HCT116 (cell line): ENCODE data around the gene TDG. TPM values are rescaled to one million over a fixed set of nuclear protein-coding genes. Genes with fewer than 3 reads are reported as not detected.

Source experiments
- ATAC-seq: fragments of 200-7000 bp; cut with Tn5 transposase; 2 replicates; pipeline ENCODE4 v1.9.1; 2020; ENCODE audit warnings: mild to moderate bottlenecking, moderate library complexity
- BruUV-seq: library from RNA; stranded (reverse); fragments of 400-500 nt; replicated peaks from 2 replicates; lab custom pipeline; 2021; lab: Mats Ljungman, UMichigan
- CTCF ChIA-PET: fragments of 300-600 bp; sonication (Branson Sonifier 250); formaldehyde crosslinking; loops from one replicate; lab custom pipeline; 2021; ENCODE audit warnings: antibody characterized with exemption; lab: Charles Lee
- POLR2A ChIA-PET: fragments of 300-600, 350-600 bp; sonication (Branson Sonifier 250); formaldehyde crosslinking; loops from one replicate; lab custom pipeline; 2021; ENCODE audit warnings: antibody characterized with exemption; lab: Charles Lee
- RAD21 ChIA-PET, 2 experiments: fragments of 300-600 bp; sonication (Branson Sonifier 250); formaldehyde crosslinking; loops; one replicate each; lab custom pipeline; 2023; ENCODE audit warnings: low total read pairs in 2 of 2; ENCODE audit not compliant: uncharacterized antibody in 2 of 2, unreplicated experiment in 2 of 2, low non-redundant PET in 1 of 2; lab: Charles Lee
- DNase-seq: peaks from one replicate; pipeline ENCODE4 v3.0.0-alpha.2; 2010; ENCODE audit warnings: low read depth, low spot score
- H2AFZ ChIP-seq: fragments of 200-600 bp; shearing (Covaris generic), sonication (generic); 2 replicates; pipeline ENCODE4 v1.6.1; 2017; ENCODE audit warnings: low read depth, mixed run types, mixed read lengths, antibody characterized with exemption, low read length; ENCODE audit not compliant: poor library complexity, severe bottlenecking
- H3K27ac ChIP-seq: 2 replicates; pipeline ENCODE4 v1.5.1; 2012; ENCODE audit warnings: low read depth, low read length
- H3K27me3 ChIP-seq: fragments of 200-600 bp; sonication (generic); 2 replicates; pipeline ENCODE4 v1.6.1; 2016; ENCODE audit warnings: mixed run types, low read length, mixed read lengths; ENCODE audit not compliant: insufficient read depth
- H3K36me3 ChIP-seq, 2 experiments: fragments of 200-500 bp in 1 of 2; fragments of 200-600 bp in 1 of 2; sonication (Bioruptor generic) in 1 of 2; sonication (generic) in 1 of 2; 2 replicates each; pipeline versions ENCODE4 v1.5.1 to v1.6.1; 2014 to 2016; ENCODE audit warnings: low read length in 2 of 2, inconsistent platforms in 1 of 2, mixed read lengths in 1 of 2, mixed run types in 1 of 2; ENCODE audit not compliant: insufficient read depth in 2 of 2, control insufficient read depth in 1 of 2
- H3K4me1 ChIP-seq, 2 experiments: fragments of 200-600 bp in 1 of 2; sonication (generic) in 1 of 2; 2 replicates each; pipeline versions ENCODE4 v1.5.1 to v1.6.1; 2012 to 2017; ENCODE audit warnings: low read length in 2 of 2, inconsistent platforms in 1 of 2, mild to moderate bottlenecking in 1 of 2, mixed read lengths in 1 of 2, mixed run types in 1 of 2, moderate library complexity in 1 of 2; ENCODE audit not compliant: insufficient read depth in 2 of 2, control insufficient read depth in 1 of 2
- H3K4me2 ChIP-seq: fragments of 200-600 bp; sonication (generic); 2 replicates; pipeline ENCODE4 v1.6.1; 2017; ENCODE audit warnings: mixed run types, low read length, mixed read lengths
- H3K4me3 ChIP-seq, 2 experiments: fragments of 200-600 bp in 1 of 2; sonication (generic) in 1 of 2; replicated peaks in 1 of 2; 2 replicates each; pipeline ENCODE4 v1.5.1; 2011 to 2016; ENCODE audit warnings: low read length in 2 of 2, control low read depth in 1 of 2, low read depth in 1 of 2, mild to moderate bottlenecking in 1 of 2, mixed read lengths in 1 of 2, mixed run types in 1 of 2
- H3K79me2 ChIP-seq: fragments of 200-600 bp; sonication (generic); 2 replicates; pipeline ENCODE4 v1.6.1; 2017; ENCODE audit warnings: mild to moderate bottlenecking, mixed run types, low read length, moderate library complexity, mixed read lengths; ENCODE audit not compliant: insufficient read depth
- H3K9ac ChIP-seq: fragments of 200-600 bp; sonication (generic); 2 replicates; pipeline ENCODE4 v1.6.1; 2016; ENCODE audit warnings: low read length, mixed read lengths
- H3K9me2 ChIP-seq: fragments of 200-600 bp; sonication (generic), shearing (Covaris generic); 2 replicates; pipeline ENCODE4 v1.6.1; 2017; ENCODE audit warnings: mixed run types, mild to moderate bottlenecking, moderate library complexity; ENCODE audit not compliant: insufficient read depth
- H3K9me3 ChIP-seq, 2 experiments: fragments of 200-500 bp in 1 of 2; fragments of 200-600 bp in 1 of 2; sonication (Bioruptor generic) in 1 of 2; sonication (generic) in 1 of 2; 2 replicates each; pipeline ENCODE4 v1.6.1; 2014 to 2017; ENCODE audit warnings: low read length in 2 of 2, mixed read lengths in 2 of 2, inconsistent platforms in 1 of 2, low read depth in 1 of 2, mild to moderate bottlenecking in 1 of 2, mixed run types in 1 of 2, moderate library complexity in 1 of 2; ENCODE audit not compliant: control insufficient read depth in 1 of 2, insufficient read depth in 1 of 2
- H4K20me1 ChIP-seq: fragments of 200-600 bp; sonication (generic), shearing (Covaris generic); 2 replicates; pipeline ENCODE4 v1.6.1; 2017; ENCODE audit warnings: mixed run types, mild to moderate bottlenecking, moderate library complexity; ENCODE audit not compliant: insufficient read depth
- CBX3 ChIP-seq: IDR thresholded peaks from 2 replicates; pipeline ENCODE4 v1.6.1; 2012; ENCODE audit warnings: low read depth
- EGR1 ChIP-seq: IDR thresholded peaks from 2 replicates; pipeline ENCODE4 v1.6.1; 2012; ENCODE audit warnings: low read depth
- POLR2AphosphoS5 ChIP-seq: IDR thresholded peaks from 2 replicates; pipeline ENCODE4 v1.6.1; 2011; ENCODE audit warnings: mild to moderate bottlenecking, low read depth, low read length, moderate library complexity
- SIN3A ChIP-seq: IDR thresholded peaks from 2 replicates; pipeline ENCODE4 v1.6.1; 2012; ENCODE audit warnings: low read depth
- intact Hi-C: fragments of 100-400 bp; cut with micrococcal nuclease; formaldehyde crosslinking; loops from 2 replicates; pipeline ENCODE4 v1.10.0; 2022
- total RNA-seq: library from RNA; stranded (reverse); gene quantifications from one replicate; pipeline ENCODE4 v1.2.1, GENCODE V29; 2021; ENCODE audit not compliant: unreplicated experiment
- TF ChIP-seq, protein P1 (sequence below): IDR thresholded peaks from 2 replicates; pipeline ENCODE4 v1.6.1; 2012
- TF ChIP-seq, protein P2 (sequence below): IDR thresholded peaks from 2 replicates; pipeline ENCODE4 v1.6.1; 2011; ENCODE audit warnings: mild to moderate bottlenecking, low read length, moderate library complexity; ENCODE audit not compliant: insufficient replicate concordance; ENCODE audit errors: extremely low read depth

TDG gene
- total RNA-seq, 1 experiment from 2014 or later: 23.9 TPM

DNA sequence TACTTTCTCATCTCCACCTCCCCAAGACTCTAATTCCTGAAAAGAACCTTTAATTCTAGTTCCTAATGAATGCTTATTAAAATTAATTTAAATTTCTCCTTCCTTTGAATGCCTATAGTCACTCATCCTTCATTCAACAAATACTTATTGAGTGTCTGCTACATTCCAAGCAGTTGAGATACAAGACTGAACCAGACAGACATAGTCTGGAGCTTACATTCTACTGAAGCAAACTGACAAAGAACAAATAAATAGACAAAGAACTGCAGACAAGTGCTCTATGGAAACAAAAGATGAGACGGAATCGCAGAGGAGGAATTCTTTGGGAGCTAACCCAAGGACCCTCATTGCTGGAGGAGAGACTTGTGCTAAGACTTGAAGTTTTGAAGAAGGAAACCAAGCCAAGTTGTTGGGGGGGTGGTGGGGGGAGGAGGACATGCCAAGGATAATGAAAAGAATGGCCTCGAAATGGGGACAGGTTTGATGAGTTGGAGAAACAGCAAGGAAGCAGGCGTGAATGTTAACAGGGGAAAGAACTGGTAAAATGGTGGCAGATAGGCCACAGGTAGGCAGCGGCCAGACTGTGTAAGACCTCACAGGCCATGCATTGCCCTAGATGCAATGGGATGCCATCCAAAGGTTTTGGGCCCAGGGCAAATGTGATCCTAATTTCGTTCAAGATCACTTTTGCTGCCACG lies 9.7 kb upstream of the TDG start:
- BruUV-seq: no TSS peak
- H3K9ac ChIP-seq: peak overlapping the region; percentile 92
- no peaks in the 10 kb centered on the region for H3K9me2 ChIP-seq
- CTCF ChIA-PET: no interaction called here
- peak overlapping the region; percentile 84 to 90 for H3K4me3 ChIP-seq
- H3K9me3 ChIP-seq: no peaks in the 10 kb centered on the region
- TF ChIP-seq CBX3: no peak
- TF ChIP-seq POLR2AphosphoS5: no peak
- TF ChIP-seq, protein P1, sequence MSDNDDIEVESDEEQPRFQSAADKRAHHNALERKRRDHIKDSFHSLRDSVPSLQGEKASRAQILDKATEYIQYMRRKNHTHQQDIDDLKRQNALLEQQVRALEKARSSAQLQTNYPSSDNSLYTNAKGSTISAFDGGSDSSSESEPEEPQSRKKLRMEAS: no peak
- TF ChIP-seq SIN3A: 0 out of 2 replicates have a peak, but pooled peaks have one; percentile 20
- TF ChIP-seq EGR1: no peak
- TF ChIP-seq, protein P2, sequence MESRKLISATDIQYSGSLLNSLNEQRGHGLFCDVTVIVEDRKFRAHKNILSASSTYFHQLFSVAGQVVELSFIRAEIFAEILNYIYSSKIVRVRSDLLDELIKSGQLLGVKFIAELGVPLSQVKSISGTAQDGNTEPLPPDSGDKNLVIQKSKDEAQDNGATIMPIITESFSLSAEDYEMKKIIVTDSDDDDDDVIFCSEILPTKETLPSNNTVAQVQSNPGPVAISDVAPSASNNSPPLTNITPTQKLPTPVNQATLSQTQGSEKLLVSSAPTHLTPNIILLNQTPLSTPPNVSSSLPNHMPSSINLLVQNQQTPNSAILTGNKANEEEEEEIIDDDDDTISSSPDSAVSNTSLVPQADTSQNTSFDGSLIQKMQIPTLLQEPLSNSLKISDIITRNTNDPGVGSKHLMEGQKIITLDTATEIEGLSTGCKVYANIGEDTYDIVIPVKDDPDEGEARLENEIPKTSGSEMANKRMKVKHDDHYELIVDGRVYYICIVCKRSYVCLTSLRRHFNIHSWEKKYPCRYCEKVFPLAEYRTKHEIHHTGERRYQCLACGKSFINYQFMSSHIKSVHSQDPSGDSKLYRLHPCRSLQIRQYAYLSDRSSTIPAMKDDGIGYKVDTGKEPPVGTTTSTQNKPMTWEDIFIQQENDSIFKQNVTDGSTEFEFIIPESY: no peak
- TF ChIP-seq, all 23 proteins: peak for 1
- intact Hi-C loops: loop anchor here (2.0 kb wide), 1 partner anchor 25 kb away; the partner anchor contains the start of gene HSP90B1
- peak overlapping the region; percentile 80 for H3K4me2 ChIP-seq
- peaks cover 18 to 26% of the 10 kb centered on the region in 2 experiments for H3K36me3 ChIP-seq
- ATAC-seq (peak; percentile 21), DNase-seq (no peak)
- POLR2A ChIA-PET: interaction anchor here (1.2 to 2.7 kb wide), 3 partner anchors 10 to 26 kb away, joined by 3 to 40 read pairs (median 11); partner anchors contain the start of genes HSP90B1 and TDG
- no peaks in the 10 kb centered on the region for H3K27me3 ChIP-seq
- peak overlapping the region; percentile 90 for H3K27ac ChIP-seq
- no peak overlapping the region for H2AFZ ChIP-seq
- peaks cover 14 to 21% of the 10 kb centered on the region in 2 experiments; a peak in 3 of 4 replicates for H3K4me1 ChIP-seq
- H3K79me2 ChIP-seq: peaks cover 45% of the 10 kb centered on the region
- no peaks in the 10 kb centered on the region for H4K20me1 ChIP-seq
- RAD21 ChIA-PET: interaction anchor here (1.1 to 1.5 kb wide), 2 partner anchors 9 to 153 kb away, joined by 3 read pairs; partner anchors contain the start of gene TDG (in 1 of the 2)
